LNCaP clone FGC (cell line): ENCODE measurements around the gene SLC44A5.
"Not testable (repeated sequence)": the region's sequence is repeated elsewhere in the genome, so short reads cannot be mapped to it uniquely, and the experiment has no call there.

Experiments used
- DNase-seq: peaks from one replicate; pipeline ENCODE4 v3.0.0-alpha.2; 2011; ENCODE audit warnings: low read depth
- H3K4me3 ChIP-seq: 2 replicates; pipeline ENCODE4 v1.5.1; 2011; ENCODE audit warnings: mild to moderate bottlenecking, low read depth, low read length, control low read depth
- CTCF ChIP-seq: IDR thresholded peaks from 2 replicates; pipeline ENCODE4 v1.5.1; 2012; ENCODE audit warnings: mild to moderate bottlenecking; ENCODE audit not compliant: control insufficient read depth, insufficient read depth; ENCODE audit errors: extremely low read depth

The SLC44A5 gene

GRCh38 chr1:75203415-75204277 is 407.3 kb downstream of the SLC44A5 start:
- no peak overlapping the region for H3K4me3 ChIP-seq
- peak; percentile 28 for DNase-seq
- peak; percentile 72 for TF ChIP-seq CTCF

- H3K4me3 ChIP-seq: no peak overlapping the region
- TF ChIP-seq CTCF: no peak
- DNase-seq: no peak
Observed at GRCh38 chr1:75202751-75203150, 408.2 kb downstream of the SLC44A5 start.

- H3K4me3 ChIP-seq: no peak overlapping the region
- no peak for TF ChIP-seq CTCF
- DNase-seq: no peak
Observed at GRCh38 chr1:75198761-75199160, 412.2 kb downstream of the SLC44A5 start.

GRCh38 chr1:75198163-75198562 is 412.8 kb downstream of the SLC44A5 start:
- no peak for DNase-seq
- TF ChIP-seq CTCF: no peak

GRCh38 chr1:75188892-75189291 is 422.0 kb downstream of the SLC44A5 start:
- TF ChIP-seq CTCF: no peak
- H3K4me3 ChIP-seq: no peak overlapping the region
- no peak for DNase-seq

More at GRCh38 chr1:75198163-75198562, 412.8 kb downstream of the SLC44A5 start:
- no peak overlapping the region for H3K4me3 ChIP-seq

- DNase-seq: not testable (repeated sequence)
Observed at GRCh38 chr1:75181214-75181955, 429.5 kb downstream of the SLC44A5 start.

GRCh38 chr1:75174031-75174760 is 436.7 kb downstream of the SLC44A5 start:
- DNase-seq: no peak
- TF ChIP-seq CTCF: no peak
- H3K4me3 ChIP-seq: no peak overlapping the region

More at GRCh38 chr1:75181214-75181955, 429.5 kb downstream of the SLC44A5 start:
- H3K4me3 ChIP-seq: not testable (repeated sequence)
